BLaER1 treated with 17β-estradiol and CSF1 and Interleukin-3, amounts not matched to agents 10 nM and 100 nM (cell line): Measurements from ENCODE around the gene GPR15LG.
"Not testable (repeated sequence)": the region's sequence is repeated elsewhere in the genome, so short reads cannot be mapped to it uniquely, and the experiment has no call there.

Experiments used
- H3K27ac ChIP-seq, 11 experiments: shearing (Covaris generic); formaldehyde crosslinking; 2 replicates each; pipeline ENCODE4 v1.8.1; 2022
- H3K27me3 ChIP-seq, 11 experiments: shearing (Covaris generic); formaldehyde crosslinking; 2 replicates each; pipeline ENCODE4 v1.8.1; 2022
- H3K36me3 ChIP-seq, 11 experiments: shearing (Covaris generic); formaldehyde crosslinking; 2 replicates each; pipeline ENCODE4 v1.8.1; 2022
- H3K4me1 ChIP-seq, 10 experiments: shearing (Covaris generic); formaldehyde crosslinking; 2 replicates each; pipeline ENCODE4 v1.8.1; 2022
- H3K4me2 ChIP-seq, 11 experiments: shearing (Covaris generic); formaldehyde crosslinking; 2 replicates each; pipeline ENCODE4 v1.8.1; 2022
- H3K4me3 ChIP-seq, 10 experiments: shearing (Covaris generic); formaldehyde crosslinking; 2 replicates each; pipeline ENCODE4 v1.8.1; 2022
- H3K9ac ChIP-seq, 11 experiments: shearing (Covaris generic); formaldehyde crosslinking; 2 replicates each; pipeline ENCODE4 v1.8.1; 2022
- H3K9me3 ChIP-seq, 11 experiments: shearing (Covaris generic); formaldehyde crosslinking; replicated peaks in 1 of 11; 2 replicates each; pipeline ENCODE4 v1.8.1; 2022
- H4K20me1 ChIP-seq, 11 experiments: shearing (Covaris generic); formaldehyde crosslinking; 2 replicates each; pipeline ENCODE4 v1.8.1; 2022
- Cebpa-rat ChIP-seq, 11 experiments: shearing (Covaris generic); IDR thresholded peaks; 2 replicates each; pipeline ENCODE4 v1.8.1; 2022

The GPR15LG gene

GRCh38 chr10:84159076-84159685 is 14.4 kb upstream of the GPR15LG start:
- Histone ChIP-seq H3K4me3 (no peak overlapping the region), H3K36me3 (peaks cover 14 to 20% (median 18%) of the 10 kb centered on the region in 11 experiments), H4K20me1 (no peaks in the 10 kb centered on the region), H3K9me3 (no peaks in the 10 kb centered on the region), H3K27me3 (no peaks in the 10 kb centered on the region), H3K9ac (no peak overlapping the region), H3K4me2 (peak overlapping the region in 2 of 11 experiments; percentile 3 to 26; a peak in 1 of 22 replicates), H3K27ac (no peak overlapping the region), H3K4me1 (peaks cover 0 to 28% (median 7%) of the 10 kb centered on the region in 10 experiments; a peak in 12 of 20 replicates)
- no peak for TF ChIP-seq Cebpa-rat (IDR thresholded peaks at IDR 0.05)

DNA sequence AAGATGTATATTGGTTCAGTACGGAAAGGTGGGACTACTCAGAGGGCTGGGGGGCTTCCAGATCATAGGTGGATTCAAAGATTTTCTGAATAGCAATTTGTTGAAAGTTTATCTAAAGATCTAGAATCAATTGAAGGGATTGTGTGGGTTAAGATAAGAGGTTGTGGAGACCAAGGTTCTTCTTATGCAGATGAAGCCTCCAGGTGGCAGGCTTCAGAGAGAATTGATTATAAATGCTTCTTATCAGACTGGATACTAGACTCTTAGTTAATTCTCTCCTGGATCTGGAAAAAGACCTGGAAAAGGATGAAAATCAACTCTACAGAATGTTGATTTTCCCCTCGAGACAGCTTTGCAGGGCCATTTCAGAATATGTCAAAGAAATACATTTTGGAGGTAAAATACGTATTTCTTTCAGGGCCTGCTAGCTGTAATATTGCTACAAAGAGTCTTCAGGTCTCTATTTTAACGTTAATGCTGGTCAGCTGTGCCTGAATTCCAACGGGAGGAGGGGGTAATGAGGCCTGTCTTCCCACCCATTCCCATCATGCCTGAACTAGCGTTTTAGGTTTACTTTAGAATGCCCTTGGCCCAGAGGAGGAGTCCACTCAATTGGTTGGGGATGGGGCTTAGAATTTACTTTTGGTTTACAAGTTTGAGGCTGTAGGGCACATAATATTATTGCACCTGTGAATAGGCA is 12.8 kb upstream of the GPR15LG start:
- Histone ChIP-seq H3K27ac (no peak overlapping the region), H3K4me3 (no peak overlapping the region), H3K9me3 (no peaks in the 10 kb centered on the region), H3K36me3 (peaks cover 0 to 3% (median 2%) of the 10 kb centered on the region in 11 experiments; a peak in 11 of 22 replicates), H3K27me3 (no peaks in the 10 kb centered on the region), H3K9ac (no peak overlapping the region), H4K20me1 (no peaks in the 10 kb centered on the region), H3K4me2 (no peak overlapping the region), H3K4me1 (peaks cover 0 to 26% (median 7%) of the 10 kb centered on the region in 10 experiments; a peak in 12 of 20 replicates)
- TF ChIP-seq Cebpa-rat (IDR thresholded peaks at IDR 0.05): no peak

- H3K9me3 ChIP-seq: peaks cover 10 to 25% (median 20%) of the 10 kb centered on the region in 11 experiments; a peak in 20 of 22 replicates
- no peaks in the 10 kb centered on the region for H3K27me3 ChIP-seq
- no peak overlapping the region for H3K27ac ChIP-seq
- no peak overlapping the region for H3K4me2 ChIP-seq
- H3K4me3 ChIP-seq: no peak overlapping the region
- no peak for TF ChIP-seq Cebpa-rat (IDR thresholded peaks at IDR 0.05)
- no peak overlapping the region for H3K9ac ChIP-seq
- no peaks in the 10 kb centered on the region for H4K20me1 ChIP-seq
- no peaks in the 10 kb centered on the region for H3K36me3 ChIP-seq
- H3K4me1 ChIP-seq: peaks cover 0 to 3% (median 0%) of the 10 kb centered on the region in 10 experiments; a peak in 1 of 20 replicates
These were observed 9.6 kb upstream of the GPR15LG start for GRCh38 chr10:84163996-84164395.

GRCh38 chr10:84164442-84164841 is 9.2 kb upstream of the GPR15LG start:
- no peak for TF ChIP-seq Cebpa-rat (IDR thresholded peaks at IDR 0.05)
- Histone ChIP-seq H3K27me3 (no peaks in the 10 kb centered on the region), H3K4me1 (no peaks in the 10 kb centered on the region), H3K27ac (no peak overlapping the region), H3K36me3 (no peaks in the 10 kb centered on the region), H3K4me3 (no peak overlapping the region), H3K9ac (no peak overlapping the region), H3K4me2 (no peak overlapping the region), H4K20me1 (no peaks in the 10 kb centered on the region), H3K9me3 (peaks cover 10 to 25% (median 20%) of the 10 kb centered on the region in 11 experiments; a peak in 20 of 22 replicates)

GRCh38 chr10:84166620-84167288 is 6.8 kb upstream of the GPR15LG start:
- Histone ChIP-seq H3K27me3 (no peaks in the 10 kb centered on the region), H3K27ac (no peak overlapping the region), H3K4me2 (no peak overlapping the region), H3K9me3 (peaks cover 10 to 25% (median 20%) of the 10 kb centered on the region in 11 experiments; a peak in 20 of 22 replicates), H3K36me3 (no peaks in the 10 kb centered on the region), H3K9ac (no peak overlapping the region), H3K4me3 (no peak overlapping the region), H3K4me1 (peaks cover 0 to 5% (median 3%) of the 10 kb centered on the region in 10 experiments; a peak in 7 of 20 replicates), H4K20me1 (no peaks in the 10 kb centered on the region)
- TF ChIP-seq Cebpa-rat (IDR thresholded peaks at IDR 0.05): no peak

GRCh38 chr10:84167289-84167653 is 6.3 kb upstream of the GPR15LG start:
- H3K4me3 ChIP-seq, H3K27me3 ChIP-seq, H3K36me3 ChIP-seq, H3K9ac ChIP-seq, H3K4me1 ChIP-seq, H3K4me2 ChIP-seq, H3K27ac ChIP-seq, H4K20me1 ChIP-seq: not testable (repeated sequence)
- peaks cover 10 to 25% (median 20%) of the 10 kb centered on the region in 11 experiments; a peak in 20 of 22 replicates for H3K9me3 ChIP-seq

- H3K9ac ChIP-seq, H3K4me3 ChIP-seq, H3K4me2 ChIP-seq, H3K36me3 ChIP-seq, H4K20me1 ChIP-seq, H3K27me3 ChIP-seq, H3K27ac ChIP-seq: not testable (repeated sequence)
- Histone ChIP-seq H3K4me1 (peaks cover 6 to 21% (median 11%) of the 10 kb centered on the region in 10 experiments; a peak in 14 of 20 replicates), H3K9me3 (peaks cover 10 to 25% (median 20%) of the 10 kb centered on the region in 11 experiments; a peak in 20 of 22 replicates)
These were observed 5.2 kb upstream of the GPR15LG start for GRCh38 chr10:84168382-84168781.

DNA sequence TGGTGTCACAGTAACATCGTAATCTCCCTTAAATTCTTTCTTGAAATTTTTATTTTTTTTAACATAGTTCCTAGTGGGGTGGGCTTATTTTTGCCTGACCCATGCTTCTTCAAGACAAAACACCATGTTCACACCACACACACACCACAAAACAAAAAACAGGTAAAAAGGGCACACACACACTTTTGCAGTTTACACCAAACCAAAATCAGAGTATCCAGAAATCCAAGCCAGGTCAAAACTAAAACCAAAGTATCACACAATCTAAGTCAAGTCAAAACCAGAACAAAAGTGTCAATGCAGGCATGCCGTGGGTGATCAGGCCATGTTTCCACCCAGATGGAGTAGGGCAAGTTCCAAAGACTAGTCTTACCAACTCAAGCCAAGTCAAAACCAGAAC is 2.4 kb upstream of the GPR15LG start:
- peaks cover 6 to 23% (median 11%) of the 10 kb centered on the region in 10 experiments; a peak in 14 of 20 replicates for H3K4me1 ChIP-seq
- H3K4me3 ChIP-seq, H3K36me3 ChIP-seq, H4K20me1 ChIP-seq, H3K27me3 ChIP-seq: not testable (repeated sequence)
- peak overlapping the region in 4 of 11 experiments; percentile 17 to 60 (median 48); a peak in 4 of 22 replicates for H3K4me2 ChIP-seq
- H3K9me3 ChIP-seq: peaks cover 10 to 24% (median 20%) of the 10 kb centered on the region in 11 experiments; a peak in 20 of 22 replicates
- peak overlapping the region in 2 of 11 experiments; percentile 45 to 51; a peak in 3 of 22 replicates for H3K9ac ChIP-seq
- peak overlapping the region in 6 of 11 experiments; percentile 21 to 77 (median 66); a peak in 10 of 22 replicates for H3K27ac ChIP-seq

DNA sequence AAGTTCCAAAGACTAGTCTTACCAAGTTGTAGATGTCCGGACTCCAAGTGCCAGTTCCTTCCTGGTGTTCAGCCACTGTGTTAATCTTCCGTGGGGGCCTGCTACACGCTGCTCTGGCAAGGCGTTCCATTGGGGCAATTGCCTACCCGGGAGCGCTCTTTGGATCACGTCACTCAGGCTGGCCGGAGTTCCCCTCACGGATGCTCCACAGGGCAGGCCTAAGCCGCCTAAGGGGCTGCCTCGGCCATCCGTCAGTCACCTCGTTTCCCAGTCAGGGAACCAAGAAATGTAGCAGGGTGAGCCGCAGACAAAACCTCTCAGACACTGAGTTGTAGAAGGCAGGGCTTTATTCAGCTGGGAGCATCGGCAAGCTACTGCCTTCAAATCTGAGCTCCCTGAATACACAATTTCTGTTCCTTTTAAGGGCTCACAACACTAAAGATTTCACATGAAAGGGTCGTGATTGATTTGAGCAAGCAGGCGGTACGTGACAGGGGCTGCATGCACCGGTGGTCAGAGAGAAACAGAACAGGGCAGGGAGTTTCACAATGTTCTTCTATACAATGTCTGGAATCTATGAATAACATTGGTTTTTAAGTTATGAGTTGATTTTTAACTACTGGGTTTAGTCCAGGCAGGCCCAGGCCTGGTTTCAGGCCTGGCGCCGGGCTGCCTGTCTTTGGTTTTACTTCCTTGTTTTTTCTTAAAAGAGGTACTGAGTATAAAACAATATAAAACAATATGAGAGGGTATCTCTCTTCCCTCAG is 1.7 kb upstream of the GPR15LG start:
- Histone ChIP-seq H3K9me3 (peaks cover 6 to 19% (median 16%) of the 10 kb centered on the region in 11 experiments; a peak in 19 of 22 replicates), H3K4me2 (peak overlapping the region in 9 of 11 experiments; percentile 26 to 60 (median 37); a peak in 12 of 22 replicates), H3K4me1 (peaks cover 6 to 24% (median 11%) of the 10 kb centered on the region in 10 experiments; a peak in 15 of 20 replicates), H3K27ac (peak overlapping the region; percentile 9 to 77 (median 61); a peak in 19 of 22 replicates), H3K9ac (peak overlapping the region in 6 of 11 experiments; percentile 18 to 56 (median 48); a peak in 9 of 22 replicates)
- H3K36me3 ChIP-seq, H3K4me3 ChIP-seq, H4K20me1 ChIP-seq, H3K27me3 ChIP-seq: not testable (repeated sequence)
